GM20000 (cell line): ENCODE measurements around the gene CIPC.

Source experiments
- DNase-seq: peaks from one replicate; pipeline ENCODE4 v3.0.0; 2012; ENCODE audit warnings: low spot score
- CTCF ChIP-seq: IDR thresholded peaks from 2 replicates; pipeline ENCODE4 v1.5.1; 2012; ENCODE audit warnings: mild to moderate bottlenecking, control low read depth; ENCODE audit errors: extremely low read depth, missing control alignments

Gene CIPC

GRCh38 chr14:77094672-77095284 is 3.3 kb upstream of the CIPC start:
- peak; percentile 62 for DNase-seq
- TF ChIP-seq CTCF = peak; percentile 79

GRCh38 chr14:77097006-77097699 is 905 bp upstream of the CIPC start:
- peak; percentile 20 for DNase-seq
- TF ChIP-seq CTCF = no peak

GRCh38 chr14:77098529-77099353 is 683 bp downstream of the CIPC start:
- TF ChIP-seq CTCF = no peak
- DNase-seq = no peak

- no peak for DNase-seq
These were observed 1.5 kb downstream of the CIPC start for GRCh38 chr14:77099425-77100167.

GRCh38 chr14:77100961-77101360 is 2.9 kb downstream of the CIPC start:
- DNase-seq = no peak
- no peak for TF ChIP-seq CTCF

More at GRCh38 chr14:77099425-77100167, 1.5 kb downstream of the CIPC start:
- TF ChIP-seq CTCF = no peak

GRCh38 chr14:77102154-77102553 is 4.1 kb downstream of the CIPC start:
- DNase-seq = no peak
- TF ChIP-seq CTCF = no peak
